ENCODE measurements around the gene PSMD13.
"Not testable (repeated sequence)": the region's sequence is repeated elsewhere in the genome, so short reads cannot be mapped to it uniquely, and the experiment has no call there.

The PSMD13 gene

DNA sequence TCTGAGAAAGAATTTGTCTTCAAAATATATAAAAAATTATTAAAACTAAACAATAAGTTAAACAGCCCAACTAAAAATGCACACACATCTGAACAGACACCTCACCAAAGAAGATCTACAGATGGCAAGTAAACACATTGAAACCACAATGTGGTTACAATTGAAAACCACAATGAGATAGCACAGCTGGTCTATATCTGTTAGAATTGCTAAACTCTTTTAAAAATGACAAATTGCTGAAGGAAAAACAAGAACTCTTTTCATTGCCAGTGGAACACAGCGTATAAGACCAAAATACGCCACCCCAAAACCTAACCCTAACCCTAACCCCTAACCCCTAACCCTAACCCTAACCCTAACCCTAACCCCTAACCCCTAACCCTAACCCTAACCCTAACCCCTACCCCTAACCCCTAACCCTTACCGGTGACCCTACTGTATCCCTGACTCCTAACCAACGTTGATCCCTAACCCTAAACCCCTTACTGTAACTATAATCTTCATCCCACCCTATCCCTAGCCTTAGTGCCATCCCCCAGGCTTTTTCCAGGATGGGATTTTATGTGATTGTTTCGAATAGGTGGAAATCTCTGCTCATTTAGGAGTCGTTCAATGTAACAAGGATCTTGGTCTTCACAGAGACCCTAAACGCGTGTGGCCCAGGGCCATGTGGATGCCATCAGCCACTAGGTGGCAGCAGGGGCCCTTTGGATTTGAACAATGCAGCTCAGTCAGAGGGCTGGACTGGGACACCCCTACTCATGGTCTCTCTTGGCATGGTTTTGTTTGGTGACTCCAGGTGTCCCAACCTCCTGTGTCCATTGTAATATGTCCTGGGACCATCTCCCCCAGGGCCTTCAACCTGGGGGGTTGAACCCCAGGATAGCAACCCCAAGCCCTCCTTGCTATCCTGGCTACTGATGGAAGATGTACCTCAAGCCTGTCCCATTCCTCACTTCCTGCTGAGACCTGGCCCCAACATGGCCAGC is 45.0 kb upstream of the PSMD13 start:
- DNase-seq (ENCODE audit: low spot score); H2BK12ac ChIP-seq (ENCODE audit: low read length); H3K4me2 ChIP-seq (ENCODE audit: insufficient read depth, low read length, poor library complexity, severe bottlenecking); H3K36me3 ChIP-seq (replicated peaks in 1 of 2; ENCODE audit: control insufficient read depth in 2 of 2, insufficient read depth in 2 of 2, low read length in 2 of 2); H2AK5ac ChIP-seq (ENCODE audit: low read depth, low read length); H4K91ac ChIP-seq (ENCODE audit: low read depth, low read length, poor library complexity); H2BK5ac ChIP-seq (ENCODE audit: low read length); H3K23ac ChIP-seq (ENCODE audit: low read depth, low read length, poor library complexity); H2AFZ ChIP-seq (ENCODE audit: low read length); H2BK120ac ChIP-seq (ENCODE audit: low read depth, low read length); H3K9me3 ChIP-seq (replicated peaks in 1 of 2; ENCODE audit: control insufficient read depth in 2 of 2, insufficient read depth in 1 of 2, low read depth in 1 of 2, low read length in 2 of 2); H3K18ac ChIP-seq (ENCODE audit: low read length); H3K79me1 ChIP-seq (ENCODE audit: low read depth, low read length); H2BK15ac ChIP-seq (ENCODE audit: low read length); H3K4ac ChIP-seq (ENCODE audit: low read length); H3K4me1 ChIP-seq (ENCODE audit: control insufficient read depth in 2 of 2, insufficient read depth in 1 of 2, low read depth in 1 of 2, low read length in 2 of 2); H3K9ac ChIP-seq (ENCODE audit: low read depth, low read length, poor library complexity); H3K27me3 ChIP-seq (ENCODE audit: control insufficient read depth in 3 of 3, insufficient read depth in 3 of 3, low read depth in 1 of 3, low read length in 3 of 3); H3K14ac ChIP-seq (ENCODE audit: low read length); H3K27ac ChIP-seq (replicated peaks; ENCODE audit: low read length); H4K8ac ChIP-seq (ENCODE audit: low read depth, low read length); H3K4me3 ChIP-seq (ENCODE audit: low read length in 2 of 2): not testable (repeated sequence)
- 100% methylated on average over 1 of the region's 8 CpGs; no CpG with 5 or more reads in 1 of the 2 donors for WGBS, 2 donors (ENCODE audit: extremely low coverage in 2 of 2, insufficient read length in 2 of 2, insufficient replicate concordance in 1 of 2)

- H2AFZ ChIP-seq (ENCODE audit: low read length); H3K36me3 ChIP-seq (replicated peaks in 1 of 2; ENCODE audit: control insufficient read depth in 2 of 2, insufficient read depth in 2 of 2, low read length in 2 of 2); H3K4me1 ChIP-seq (ENCODE audit: control insufficient read depth in 2 of 2, insufficient read depth in 1 of 2, low read depth in 1 of 2, low read length in 2 of 2); H3K9me3 ChIP-seq (replicated peaks in 1 of 2; ENCODE audit: control insufficient read depth in 2 of 2, insufficient read depth in 1 of 2, low read depth in 1 of 2, low read length in 2 of 2); H2BK120ac ChIP-seq (ENCODE audit: low read depth, low read length); H3K27ac ChIP-seq (replicated peaks; ENCODE audit: low read length); H2BK15ac ChIP-seq (ENCODE audit: low read length); H3K14ac ChIP-seq (ENCODE audit: low read length); H2BK12ac ChIP-seq (ENCODE audit: low read length); H3K27me3 ChIP-seq (ENCODE audit: control insufficient read depth in 3 of 3, insufficient read depth in 3 of 3, low read depth in 1 of 3, low read length in 3 of 3); H3K9ac ChIP-seq (ENCODE audit: low read depth, low read length, poor library complexity); H3K4me2 ChIP-seq (ENCODE audit: insufficient read depth, low read length, poor library complexity, severe bottlenecking); H4K91ac ChIP-seq (ENCODE audit: low read depth, low read length, poor library complexity); H3K18ac ChIP-seq (ENCODE audit: low read length); H3K79me1 ChIP-seq (ENCODE audit: low read depth, low read length); H4K8ac ChIP-seq (ENCODE audit: low read depth, low read length); H2BK5ac ChIP-seq (ENCODE audit: low read length); H3K4ac ChIP-seq (ENCODE audit: low read length); H2AK5ac ChIP-seq (ENCODE audit: low read depth, low read length); H3K23ac ChIP-seq (ENCODE audit: low read depth, low read length, poor library complexity); H3K4me3 ChIP-seq (ENCODE audit: low read length in 2 of 2); DNase-seq (ENCODE audit: low spot score): not testable (repeated sequence)
- no CpG with 5 or more reads among the region's 11 CpGs for WGBS, 2 donors (ENCODE audit: extremely low coverage in 2 of 2, insufficient read length in 2 of 2, insufficient replicate concordance in 1 of 2)
These were observed 44.1 kb upstream of the PSMD13 start, which contains the start of gene SCGB1C1 for GRCh38 chr11:192674-193128. Gene SCGB1C1, plus strand, starts transcription at chr11:193078. Its CDS starts 22 bp downstream, at chr11:193100.

- H3K23ac ChIP-seq (ENCODE audit: low read depth, low read length, poor library complexity); H3K36me3 ChIP-seq (replicated peaks in 1 of 2; ENCODE audit: control insufficient read depth in 2 of 2, insufficient read depth in 2 of 2, low read length in 2 of 2); H2AFZ ChIP-seq (ENCODE audit: low read length); H3K9me3 ChIP-seq (replicated peaks in 1 of 2; ENCODE audit: control insufficient read depth in 2 of 2, insufficient read depth in 1 of 2, low read depth in 1 of 2, low read length in 2 of 2); H3K27ac ChIP-seq (replicated peaks; ENCODE audit: low read length); H3K4me2 ChIP-seq (ENCODE audit: insufficient read depth, low read length, poor library complexity, severe bottlenecking); H2BK120ac ChIP-seq (ENCODE audit: low read depth, low read length); H2BK12ac ChIP-seq (ENCODE audit: low read length); H3K9ac ChIP-seq (ENCODE audit: low read depth, low read length, poor library complexity); H2AK5ac ChIP-seq (ENCODE audit: low read depth, low read length); H4K8ac ChIP-seq (ENCODE audit: low read depth, low read length); H3K79me1 ChIP-seq (ENCODE audit: low read depth, low read length); H2BK15ac ChIP-seq (ENCODE audit: low read length); H3K27me3 ChIP-seq (ENCODE audit: control insufficient read depth in 3 of 3, insufficient read depth in 3 of 3, low read depth in 1 of 3, low read length in 3 of 3); H4K91ac ChIP-seq (ENCODE audit: low read depth, low read length, poor library complexity); H3K4ac ChIP-seq (ENCODE audit: low read length); H2BK5ac ChIP-seq (ENCODE audit: low read length); H3K18ac ChIP-seq (ENCODE audit: low read length); H3K4me1 ChIP-seq (ENCODE audit: control insufficient read depth in 2 of 2, insufficient read depth in 1 of 2, low read depth in 1 of 2, low read length in 2 of 2); DNase-seq (ENCODE audit: low spot score); H3K4me3 ChIP-seq (ENCODE audit: low read length in 2 of 2); H3K14ac ChIP-seq (ENCODE audit: low read length): not testable (repeated sequence)
- no CpG with 5 or more reads among the region's 5 CpGs for WGBS, 2 donors (ENCODE audit: extremely low coverage in 2 of 2, insufficient read length in 2 of 2, insufficient replicate concordance in 1 of 2)
These were observed 43.3 kb upstream of the PSMD13 start for GRCh38 chr11:193481-193880.
